ENCODE measurements around the gene DNAJC12. TPM values are rescaled to one million over a fixed set of nuclear protein-coding genes. Genes with fewer than 3 reads are reported as not detected.

DNAJC12 gene
- polyA plus RNA-seq, 2 of the 4 experiments (the other 2 are of a cell fraction) = 19.1 to 80.0 TPM

- DNase-seq (ENCODE audit: low read depth in 1 of 2, low spot score in 1 of 2) = no peak
- no peak for ATAC-seq
- no peak overlapping the region for H3K4me2 ChIP-seq
- 98% methylated on average over 2 of the region's 2 CpGs for WGBS (ENCODE audit: missing lambda C conversion rate)
- CTCF ChIA-PET = interaction anchor here (1.7 to 2.0 kb wide), 2 partner anchors 13 to 21 kb away, joined by 5 to 13 read pairs; no protein-coding TSS in a partner anchor
- no peak for FAIRE-seq
- peak overlapping the region in 1 of 2 experiments; percentile 34; a peak in 1 of 6 replicates for H3K27ac ChIP-seq
- peaks cover 10% of the 10 kb centered on the region for H3K4me1 ChIP-seq
- no peaks in the 10 kb centered on the region for H3K9me3 ChIP-seq
- no peak overlapping the region for H3K4me3 ChIP-seq
- TF ChIP-seq MAFK (IDR thresholded peaks at IDR 0.05; ENCODE audit: partially characterized antibody) (no peak), ZFP36 (IDR thresholded peaks at IDR 0.05; ENCODE audit: borderline replicate concordance, partially characterized antibody) (no peak), E2F6 (IDR thresholded peaks at IDR 0.05; ENCODE audit: borderline replicate concordance, low read depth) (no peak), ATOH8 (CRISPR knock-in tag; IDR thresholded peaks at IDR 0.05; ENCODE audit: low read depth) (no peak), BCL3 (IDR thresholded peaks at IDR 0.05) (no peak), JUNB (IDR thresholded peaks at IDR 0.05) (no peak), POLR2AphosphoS2 (conservative IDR thresholded peaks at IDR 0.05; ENCODE audit: low read length) (no peak), ESRRA (IDR thresholded peaks at IDR 0.05; ENCODE audit: borderline replicate concordance, low read length) (no peak), FOXS1 (CRISPR knock-in tag; IDR thresholded peaks at IDR 0.05) (no peak), CBX8 (IDR thresholded peaks at IDR 0.05) (no peak), MYC (IDR thresholded peaks at IDR 0.05; ENCODE audit: borderline replicate concordance, low read length) (no peak), PHF8 (IDR thresholded peaks at IDR 0.05; ENCODE audit: borderline replicate concordance, low read depth) (no peak), EHMT2 (IDR thresholded peaks at IDR 0.05; ENCODE audit: low read depth) (no peak)
- TF ChIP-seq, protein P1, sequence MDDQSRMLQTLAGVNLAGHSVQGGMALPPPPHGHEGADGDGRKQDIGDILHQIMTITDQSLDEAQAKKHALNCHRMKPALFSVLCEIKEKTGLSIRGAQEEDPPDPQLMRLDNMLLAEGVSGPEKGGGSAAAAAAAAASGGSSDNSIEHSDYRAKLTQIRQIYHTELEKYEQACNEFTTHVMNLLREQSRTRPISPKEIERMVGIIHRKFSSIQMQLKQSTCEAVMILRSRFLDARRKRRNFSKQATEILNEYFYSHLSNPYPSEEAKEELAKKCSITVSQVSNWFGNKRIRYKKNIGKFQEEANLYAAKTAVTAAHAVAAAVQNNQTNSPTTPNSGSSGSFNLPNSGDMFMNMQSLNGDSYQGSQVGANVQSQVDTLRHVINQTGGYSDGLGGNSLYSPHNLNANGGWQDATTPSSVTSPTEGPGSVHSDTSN (IDR thresholded peaks at IDR 0.05) = no peak
- POLR2A ChIA-PET = no interaction called here
Observed at GRCh38 chr10:67809107-67809506, 28.9 kb downstream of the DNAJC12 start.

GRCh38 chr10:67808704-67809103, 29.3 kb downstream of the DNAJC12 start:
- Histone ChIP-seq H3K27ac (peak overlapping the region in 1 of 2 experiments; percentile 34; a peak in 1 of 6 replicates), H3K4me2 (no peak overlapping the region), H3K9me3 (no peaks in the 10 kb centered on the region), H3K4me1 (peaks cover 14% of the 10 kb centered on the region), H3K4me3 (no peak overlapping the region)
- FAIRE-seq = no peak
- DNase-seq (ENCODE audit: low read depth in 1 of 2, low spot score in 1 of 2) = no peak
- WGBS (ENCODE audit: missing lambda C conversion rate) = 79% methylated on average over 1 of the region's 1 CpG
- ATAC-seq = no peak
- no peak for TF ChIP-seq ZC3H11A (IDR thresholded peaks at IDR 0.05)
- TF ChIP-seq MAZ (IDR thresholded peaks at IDR 0.05; ENCODE audit: borderline replicate concordance, low read depth, low read length) = no peak
- TF ChIP-seq USF2 (IDR thresholded peaks at IDR 0.05) = no peak
- TF ChIP-seq TP53 (CRISPR knock-in tag; IDR thresholded peaks at IDR 0.05) = no peak
- no peak for TF ChIP-seq CBX8 (IDR thresholded peaks at IDR 0.05)
- TF ChIP-seq FOSB (CRISPR knock-in tag; IDR thresholded peaks at IDR 0.05) = no peak
- no peak for TF ChIP-seq RARB (CRISPR knock-in tag; IDR thresholded peaks at IDR 0.05)
- TF ChIP-seq POLR2AphosphoS2 (conservative IDR thresholded peaks at IDR 0.05; ENCODE audit: low read length) = no peak
- TF ChIP-seq ESRRA (IDR thresholded peaks at IDR 0.05; ENCODE audit: borderline replicate concordance, low read length) = no peak
- no peak for TF ChIP-seq HOXA7 (CRISPR knock-in tag; IDR thresholded peaks at IDR 0.05)
- TF ChIP-seq ATOH8 (CRISPR knock-in tag; IDR thresholded peaks at IDR 0.05; ENCODE audit: low read depth) = no peak
- TF ChIP-seq NFE2L2 (conservative IDR thresholded peaks at IDR 0.05; ENCODE audit: low read length) = no peak
- no peak for TF ChIP-seq MAX (IDR thresholded peaks at IDR 0.05)
- no peak for TF ChIP-seq CTCF (IDR thresholded peaks at IDR 0.05)
- no peak for TF ChIP-seq ELK1 (IDR thresholded peaks at IDR 0.05; ENCODE audit: low read depth, low read length)
- TF ChIP-seq RFX5 (IDR thresholded peaks at IDR 0.05) = no peak
- TF ChIP-seq EHF (CRISPR knock-in tag; IDR thresholded peaks at IDR 0.05) = no peak
- ChIA-PET CTCF (interaction anchor here (0.6 to 2.0 kb wide), 4 partner anchors 13 to 30 kb away, joined by 3 to 13 read pairs (median 6); no protein-coding TSS in a partner anchor), POLR2A (no interaction called here)

Data from A549 (cell line).